Uterus (tissue), 2 donors: Measurements from ENCODE around the gene ZNF862.

ENCODE experiments used
- CTCF ChIP-seq, 4 experiments: fragments of 200-600 bp in 2 of 4; fragments of 450-650 bp in 2 of 4; sonication (generic) in 2 of 4; IDR thresholded peaks; one replicate each; pipeline ENCODE4 v1.5.1; 2016 to 2019; ENCODE audit warnings: antibody characterized with exemption in 4 of 4, mild to moderate bottlenecking in 2 of 4, moderate library complexity in 1 of 4
- POLR2A ChIP-seq, 2 donors: fragments of 450-650 bp; IDR thresholded peaks; one replicate each; pipeline ENCODE4 v1.6.1; 2016; ENCODE audit warnings: antibody characterized with exemption in 2 of 2, mild to moderate bottlenecking in 1 of 2, moderate library complexity in 1 of 2

- TF ChIP-seq CTCF (IDR thresholded peaks at IDR 0.05) (peak in 3 of 4 experiments; percentile 19 to 46 (median 40)), POLR2A (IDR thresholded peaks at IDR 0.05) (no peak)
These were observed 48.0 kb upstream of the ZNF862 start for GRCh38 chr7:149790146-149790548.
